Measurements from ENCODE around the gene IL36RN.

- TF ChIP-seq, protein P1, sequence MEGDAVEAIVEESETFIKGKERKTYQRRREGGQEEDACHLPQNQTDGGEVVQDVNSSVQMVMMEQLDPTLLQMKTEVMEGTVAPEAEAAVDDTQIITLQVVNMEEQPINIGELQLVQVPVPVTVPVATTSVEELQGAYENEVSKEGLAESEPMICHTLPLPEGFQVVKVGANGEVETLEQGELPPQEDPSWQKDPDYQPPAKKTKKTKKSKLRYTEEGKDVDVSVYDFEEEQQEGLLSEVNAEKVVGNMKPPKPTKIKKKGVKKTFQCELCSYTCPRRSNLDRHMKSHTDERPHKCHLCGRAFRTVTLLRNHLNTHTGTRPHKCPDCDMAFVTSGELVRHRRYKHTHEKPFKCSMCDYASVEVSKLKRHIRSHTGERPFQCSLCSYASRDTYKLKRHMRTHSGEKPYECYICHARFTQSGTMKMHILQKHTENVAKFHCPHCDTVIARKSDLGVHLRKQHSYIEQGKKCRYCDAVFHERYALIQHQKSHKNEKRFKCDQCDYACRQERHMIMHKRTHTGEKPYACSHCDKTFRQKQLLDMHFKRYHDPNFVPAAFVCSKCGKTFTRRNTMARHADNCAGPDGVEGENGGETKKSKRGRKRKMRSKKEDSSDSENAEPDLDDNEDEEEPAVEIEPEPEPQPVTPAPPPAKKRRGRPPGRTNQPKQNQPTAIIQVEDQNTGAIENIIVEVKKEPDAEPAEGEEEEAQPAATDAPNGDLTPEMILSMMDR (IDR thresholded peaks at IDR 0.05), result no peak
- TF ChIP-seq POLR2A (IDR thresholded peaks at IDR 0.05), result no peak
Observed at GRCh38 chr2:113034016-113034415, 25.0 kb upstream of the IL36RN start.

All from adrenal gland (tissue), 5 donors.